GM12865 (cell line): Measurements from ENCODE around the gene MCU.
A peak's percentile ranks its signal among the peaks of the same experiment; 100 is the strongest.

Source experiments
- DNase-seq: peaks from one replicate; pipeline ENCODE4 v3.0.0; 2010; ENCODE audit warnings: low read depth
- H3K4me3 ChIP-seq: 2 replicates; pipeline ENCODE4 v1.5.1; 2011; ENCODE audit warnings: mild to moderate bottlenecking, low read depth, low read length, control low read depth
- CTCF ChIP-seq: IDR thresholded peaks from 2 replicates; pipeline ENCODE4 v1.5.1; 2011; ENCODE audit warnings: low read length, control low read depth, low read depth, inconsistent platforms; ENCODE audit not compliant: insufficient read depth; ENCODE audit errors: missing control alignments

The MCU gene

GRCh38 chr10:72851509-72851908 lies 159.6 kb downstream of the MCU start:
- H3K4me3 ChIP-seq = no peak overlapping the region
- DNase-seq = no peak
- no peak for TF ChIP-seq CTCF

- DNase-seq = no peak
- no peak overlapping the region for H3K4me3 ChIP-seq
- no peak for TF ChIP-seq CTCF
These were observed 160.6 kb downstream of the MCU start for GRCh38 chr10:72852508-72852907.

GRCh38 chr10:72855129-72855528 lies 163.2 kb downstream of the MCU start:
- no peak overlapping the region for H3K4me3 ChIP-seq
- no peak for DNase-seq
- no peak for TF ChIP-seq CTCF

- TF ChIP-seq CTCF = no peak
- no peak overlapping the region for H3K4me3 ChIP-seq
- DNase-seq = no peak
These were observed 163.8 kb downstream of the MCU start for GRCh38 chr10:72855790-72856189.

GRCh38 chr10:72858067-72858466 lies 166.1 kb downstream of the MCU start:
- TF ChIP-seq CTCF = no peak
- no peak for DNase-seq
- H3K4me3 ChIP-seq = no peak overlapping the region

GRCh38 chr10:72862957-72863356 lies 171.0 kb downstream of the MCU start:
- TF ChIP-seq CTCF = no peak
- no peak overlapping the region for H3K4me3 ChIP-seq
- DNase-seq = no peak

- DNase-seq = peak; percentile 50
- peak; percentile 33 for TF ChIP-seq CTCF
These were observed 183.5 kb downstream of the MCU start for GRCh38 chr10:72875250-72876055.

More at GRCh38 chr10:72875250-72876055, 183.5 kb downstream of the MCU start:
- H3K4me3 ChIP-seq = no peak overlapping the region
